ENCODE measurements around the gene GDPD5.

DNA sequence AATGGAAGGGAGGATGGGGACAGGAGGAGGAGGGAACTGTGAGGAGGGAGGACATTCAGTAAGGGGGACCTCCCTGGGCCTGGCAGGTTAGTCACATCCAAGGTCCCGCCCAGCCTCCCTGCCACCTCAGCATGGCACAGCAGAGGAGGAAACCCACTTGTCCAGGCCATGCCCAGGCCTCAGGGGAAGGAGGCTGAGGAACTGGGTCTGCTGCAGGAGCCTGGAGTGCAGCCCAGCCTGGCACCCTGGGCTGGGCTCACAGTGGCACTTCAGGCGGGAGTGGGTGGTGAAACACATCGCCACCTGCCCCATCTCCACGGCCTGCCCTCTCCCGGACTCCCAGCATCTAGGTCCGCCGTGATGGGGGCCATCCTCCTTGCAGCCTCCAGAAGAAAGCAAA lies 75.5 kb downstream of the GDPD5 start:
- TF ChIP-seq, protein P1, sequence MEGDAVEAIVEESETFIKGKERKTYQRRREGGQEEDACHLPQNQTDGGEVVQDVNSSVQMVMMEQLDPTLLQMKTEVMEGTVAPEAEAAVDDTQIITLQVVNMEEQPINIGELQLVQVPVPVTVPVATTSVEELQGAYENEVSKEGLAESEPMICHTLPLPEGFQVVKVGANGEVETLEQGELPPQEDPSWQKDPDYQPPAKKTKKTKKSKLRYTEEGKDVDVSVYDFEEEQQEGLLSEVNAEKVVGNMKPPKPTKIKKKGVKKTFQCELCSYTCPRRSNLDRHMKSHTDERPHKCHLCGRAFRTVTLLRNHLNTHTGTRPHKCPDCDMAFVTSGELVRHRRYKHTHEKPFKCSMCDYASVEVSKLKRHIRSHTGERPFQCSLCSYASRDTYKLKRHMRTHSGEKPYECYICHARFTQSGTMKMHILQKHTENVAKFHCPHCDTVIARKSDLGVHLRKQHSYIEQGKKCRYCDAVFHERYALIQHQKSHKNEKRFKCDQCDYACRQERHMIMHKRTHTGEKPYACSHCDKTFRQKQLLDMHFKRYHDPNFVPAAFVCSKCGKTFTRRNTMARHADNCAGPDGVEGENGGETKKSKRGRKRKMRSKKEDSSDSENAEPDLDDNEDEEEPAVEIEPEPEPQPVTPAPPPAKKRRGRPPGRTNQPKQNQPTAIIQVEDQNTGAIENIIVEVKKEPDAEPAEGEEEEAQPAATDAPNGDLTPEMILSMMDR (IDR thresholded peaks at IDR 0.05; ENCODE audit: low read depth, low read length, poor library complexity, severe bottlenecking) = no peak
- no peak for TF ChIP-seq EZH2phosphoT487 (IDR thresholded peaks at IDR 0.05; ENCODE audit: borderline replicate concordance, low read length)

Measured in DOHH2 (cell line).